Astrocyte (in vitro differentiated cells and primary cell): ENCODE results near the gene USP20. TPM values are rescaled to one million over a fixed set of nuclear protein-coding genes. Genes with fewer than 3 reads are reported as not detected.

Experiments used
- DNase-seq: peaks from one replicate; pipeline ENCODE4 v3.0.0-alpha.2; 2010; ENCODE audit warnings: low read depth
- FAIRE-seq: peaks from 2 replicates; lab custom pipeline; 2011; peaks lifted over from hg19 to GRCh38; lab: Jason Lieb, UNC
- H2AFZ ChIP-seq: 2 replicates; pipeline ENCODE4 v1.6.0; 2012; ENCODE audit warnings: low read depth, low read length, inconsistent platforms
- H3K27ac ChIP-seq: 2 replicates; pipeline ENCODE4 v1.5.1; 2011; ENCODE audit warnings: low read depth, low read length, inconsistent platforms
- H3K27me3 ChIP-seq: 2 replicates; pipeline ENCODE4 v1.6.0; 2011; ENCODE audit warnings: low read length, inconsistent platforms; ENCODE audit not compliant: insufficient read depth
- H3K36me3 ChIP-seq: 2 replicates; pipeline ENCODE4 v1.5.1; 2011; ENCODE audit warnings: low read length, inconsistent platforms; ENCODE audit not compliant: insufficient read depth
- H3K4me1 ChIP-seq: 2 replicates; pipeline ENCODE4 v1.5.1; 2011; ENCODE audit warnings: low read length, inconsistent platforms; ENCODE audit not compliant: insufficient read depth
- H3K4me2 ChIP-seq: 2 replicates; pipeline ENCODE4 v1.6.0; 2012; ENCODE audit warnings: low read length, inconsistent platforms
- H3K4me3 ChIP-seq: 2 replicates; pipeline ENCODE4 v1.5.1; 2011; ENCODE audit warnings: low read depth, mild to moderate bottlenecking, low read length, inconsistent platforms; ENCODE audit not compliant: insufficient read depth
- H3K79me2 ChIP-seq: 2 replicates; pipeline ENCODE4 v1.6.0; 2012; ENCODE audit warnings: mild to moderate bottlenecking, low read length, inconsistent platforms; ENCODE audit not compliant: insufficient read depth
- H3K9ac ChIP-seq: 2 replicates; pipeline ENCODE4 v1.6.0; 2012; ENCODE audit warnings: mild to moderate bottlenecking, low read length, inconsistent platforms
- H3K9me3 ChIP-seq: 2 replicates; pipeline ENCODE4 v1.5.1; 2012; ENCODE audit warnings: low read depth, mild to moderate bottlenecking, low read length, inconsistent platforms; ENCODE audit not compliant: insufficient read depth
- H4K20me1 ChIP-seq: 2 replicates; pipeline ENCODE4 v1.6.0; 2012; ENCODE audit warnings: low read length, inconsistent platforms; ENCODE audit not compliant: insufficient read depth
- H3K27ac Mint-ChIP-seq: one replicate; pipeline ENCODE4 v1.8.0; 2021; ENCODE audit warnings: mild to moderate bottlenecking, mixed read lengths; ENCODE audit not compliant: unreplicated experiment
- H3K27me3 Mint-ChIP-seq: one replicate; pipeline ENCODE4 v1.8.0; 2021; ENCODE audit warnings: low read depth, mixed read lengths; ENCODE audit not compliant: unreplicated experiment
- H3K36me3 Mint-ChIP-seq: one replicate; pipeline ENCODE4 v1.8.0; 2021; ENCODE audit warnings: low read depth, mixed read lengths; ENCODE audit not compliant: unreplicated experiment
- H3K4me1 Mint-ChIP-seq: one replicate; pipeline ENCODE4 v1.8.0; 2021; ENCODE audit warnings: low read depth, mixed read lengths; ENCODE audit not compliant: unreplicated experiment
- H3K4me3 Mint-ChIP-seq: one replicate; pipeline ENCODE4 v1.8.0; 2021; ENCODE audit warnings: mild to moderate bottlenecking, moderate library complexity, mixed read lengths; ENCODE audit not compliant: unreplicated experiment
- H3K9me3 Mint-ChIP-seq: one replicate; pipeline ENCODE4 v1.8.0; 2021; ENCODE audit warnings: mild to moderate bottlenecking, mixed read lengths; ENCODE audit not compliant: unreplicated experiment
- EZH2 ChIP-seq: IDR thresholded peaks from 2 replicates; pipeline ENCODE4 v1.6.1; 2012; ENCODE audit warnings: mild to moderate bottlenecking, low read length, inconsistent platforms; ENCODE audit not compliant: insufficient read depth
- total RNA-seq: library from RNA; stranded (reverse); gene quantifications from 2 replicates; pipeline ENCODE4 v1.2.1, GENCODE V29; 2021
- TF ChIP-seq, protein P1 (sequence below): IDR thresholded peaks from 2 replicates; pipeline ENCODE4 v1.5.1; 2011; ENCODE audit warnings: low read depth, mild to moderate bottlenecking, inconsistent platforms, low read length, moderate library complexity; ENCODE audit not compliant: insufficient read depth

Gene USP20
- total RNA-seq, 1 donor from 2014 or later = 24.1 TPM

DNA sequence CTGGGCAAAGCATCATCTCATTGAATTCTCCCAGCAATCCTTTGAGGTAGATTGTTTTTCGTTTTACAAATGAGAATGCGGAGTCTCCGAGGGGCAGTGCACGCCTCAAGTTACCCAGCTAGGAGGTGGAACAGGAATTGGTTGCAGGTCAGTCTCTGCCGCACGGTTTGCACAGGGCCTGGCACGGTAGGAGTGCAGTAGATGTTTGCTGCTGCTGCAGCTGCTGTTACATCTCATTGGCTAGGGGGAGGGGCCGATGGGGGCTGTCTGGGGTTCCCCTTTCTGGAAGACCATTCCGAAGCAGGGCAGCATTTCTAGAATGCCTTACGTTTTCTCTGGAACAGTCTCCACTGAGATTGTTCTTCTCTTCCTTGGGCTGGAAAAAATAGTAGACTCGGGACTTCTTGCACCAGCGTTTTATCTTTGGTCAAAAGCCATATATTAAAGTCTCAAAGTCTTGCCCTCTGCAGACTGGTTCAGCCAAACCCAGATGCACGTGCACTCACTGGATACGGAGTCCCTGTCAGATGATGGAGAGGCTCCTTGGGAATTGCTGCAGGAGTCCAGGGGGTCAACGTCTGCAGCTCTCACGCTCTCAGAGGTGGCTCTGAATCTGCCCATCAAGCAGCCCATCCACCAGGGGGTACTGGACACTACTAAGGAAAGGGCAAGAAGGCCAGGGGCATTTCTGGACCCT, 1.2 kb downstream of the USP20 start:
- peaks cover 53% of the 10 kb centered on the region for H3K79me2 ChIP-seq
- H3K4me3 Mint-ChIP-seq = peak overlapping the region; percentile 89
- TF ChIP-seq, protein P1, sequence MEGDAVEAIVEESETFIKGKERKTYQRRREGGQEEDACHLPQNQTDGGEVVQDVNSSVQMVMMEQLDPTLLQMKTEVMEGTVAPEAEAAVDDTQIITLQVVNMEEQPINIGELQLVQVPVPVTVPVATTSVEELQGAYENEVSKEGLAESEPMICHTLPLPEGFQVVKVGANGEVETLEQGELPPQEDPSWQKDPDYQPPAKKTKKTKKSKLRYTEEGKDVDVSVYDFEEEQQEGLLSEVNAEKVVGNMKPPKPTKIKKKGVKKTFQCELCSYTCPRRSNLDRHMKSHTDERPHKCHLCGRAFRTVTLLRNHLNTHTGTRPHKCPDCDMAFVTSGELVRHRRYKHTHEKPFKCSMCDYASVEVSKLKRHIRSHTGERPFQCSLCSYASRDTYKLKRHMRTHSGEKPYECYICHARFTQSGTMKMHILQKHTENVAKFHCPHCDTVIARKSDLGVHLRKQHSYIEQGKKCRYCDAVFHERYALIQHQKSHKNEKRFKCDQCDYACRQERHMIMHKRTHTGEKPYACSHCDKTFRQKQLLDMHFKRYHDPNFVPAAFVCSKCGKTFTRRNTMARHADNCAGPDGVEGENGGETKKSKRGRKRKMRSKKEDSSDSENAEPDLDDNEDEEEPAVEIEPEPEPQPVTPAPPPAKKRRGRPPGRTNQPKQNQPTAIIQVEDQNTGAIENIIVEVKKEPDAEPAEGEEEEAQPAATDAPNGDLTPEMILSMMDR = no peak
- no peak for TF ChIP-seq EZH2

DNA sequence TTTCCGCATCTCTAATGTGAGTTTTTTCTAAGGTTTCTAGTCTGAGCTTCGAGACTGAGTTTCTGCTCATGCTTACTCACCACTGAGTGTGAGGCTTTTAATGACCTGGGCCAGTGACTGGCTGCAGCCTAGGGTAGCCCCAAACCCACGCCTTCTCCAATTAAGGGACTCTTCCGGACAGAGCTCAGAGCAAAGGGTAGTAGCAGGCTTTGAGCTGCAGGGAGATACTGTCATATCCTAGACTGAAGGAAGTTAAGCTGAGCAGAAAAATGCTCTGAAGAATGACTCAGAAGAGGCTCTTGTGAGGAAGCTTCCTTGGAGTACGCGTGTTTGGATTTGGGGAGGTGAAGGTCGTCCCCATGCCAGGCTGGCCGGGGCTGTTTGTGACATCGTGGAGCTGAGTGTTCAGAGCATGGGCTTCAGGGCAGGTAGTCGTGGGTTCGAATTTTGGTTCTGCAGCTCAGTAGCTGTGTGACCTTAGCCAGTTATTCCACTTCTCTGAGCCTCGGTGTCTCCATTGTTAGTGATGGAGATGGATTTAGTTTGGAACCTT, 3.5 kb downstream of the USP20 start:
- peak overlapping the region; percentile 96 for H3K27ac Mint-ChIP-seq
- FAIRE-seq = peak; percentile 39

More for the DNA sequence above, 1.2 kb downstream of the USP20 start:
- Histone ChIP-seq H3K9me3 (no peaks in the 10 kb centered on the region), H3K27me3 (no peaks in the 10 kb centered on the region), H3K4me1 (peaks cover 20% of the 10 kb centered on the region), H2AFZ (no peak overlapping the region), H3K27ac (no peak overlapping the region), H4K20me1 (peaks cover 23% of the 10 kb centered on the region), H3K4me3 (peak overlapping the region; percentile 91), H3K36me3 (peaks cover 5% of the 10 kb centered on the region), H3K9ac (peak overlapping the region; percentile 87), H3K4me2 (peak overlapping the region; percentile 89)
- H3K4me1 Mint-ChIP-seq = peaks cover 26% of the 10 kb centered on the region
- no peak for FAIRE-seq
- H3K27ac Mint-ChIP-seq = peak overlapping the region; percentile 86
- no peaks in the 10 kb centered on the region for H3K9me3 Mint-ChIP-seq
- H3K36me3 Mint-ChIP-seq = peaks cover 2% of the 10 kb centered on the region
- DNase-seq = no peak
- no peaks in the 10 kb centered on the region for H3K27me3 Mint-ChIP-seq

More for the DNA sequence above, 3.5 kb downstream of the USP20 start:
- H3K9me3 Mint-ChIP-seq = no peaks in the 10 kb centered on the region
- Histone ChIP-seq H3K36me3 (no peaks in the 10 kb centered on the region), H4K20me1 (peaks cover 26% of the 10 kb centered on the region), H3K27me3 (no peaks in the 10 kb centered on the region), H3K4me3 (no peak overlapping the region), H2AFZ (no peak overlapping the region), H3K4me1 (peaks cover 20% of the 10 kb centered on the region), H3K9me3 (no peaks in the 10 kb centered on the region), H3K27ac (peak overlapping the region; percentile 19), H3K79me2 (peaks cover 54% of the 10 kb centered on the region), H3K4me2 (peak overlapping the region; percentile 55), H3K9ac (no peak overlapping the region)
- DNase-seq = peak; percentile 89
- TF ChIP-seq EZH2 = no peak
- TF ChIP-seq, protein P1 = no peak
- peak overlapping the region; percentile 71 for H3K4me3 Mint-ChIP-seq
- peaks cover 2% of the 10 kb centered on the region for H3K36me3 Mint-ChIP-seq
- peaks cover 26% of the 10 kb centered on the region for H3K4me1 Mint-ChIP-seq
- H3K27me3 Mint-ChIP-seq = no peaks in the 10 kb centered on the region
